Measurements from ENCODE around the gene PNKD.

Gene PNKD

DNA sequence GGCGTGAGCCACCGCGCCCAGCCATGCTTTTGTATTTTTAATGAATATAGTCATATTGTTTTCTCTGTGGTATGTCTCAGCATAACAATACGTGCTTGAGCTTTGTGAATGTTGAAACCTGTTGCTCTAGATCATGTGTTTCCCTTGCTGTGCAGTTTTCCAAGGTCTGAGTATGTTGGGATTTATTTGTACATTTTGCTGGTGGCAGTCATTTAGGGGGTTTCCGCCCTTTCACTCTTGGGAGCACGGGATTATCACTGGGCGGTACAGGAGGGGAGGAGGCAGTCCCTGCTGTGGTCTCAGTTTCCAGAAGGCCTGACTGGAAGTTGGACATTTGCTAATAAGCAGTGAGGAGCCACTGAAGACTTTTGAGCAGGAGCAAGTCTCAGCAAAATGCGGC is 61.4 kb downstream of the PNKD start:
- H3K27me3 ChIP-seq (ENCODE audit: insufficient read depth, poor library complexity, severe bottlenecking), result no peaks in the 10 kb centered on the region
- TF ChIP-seq, protein P1, sequence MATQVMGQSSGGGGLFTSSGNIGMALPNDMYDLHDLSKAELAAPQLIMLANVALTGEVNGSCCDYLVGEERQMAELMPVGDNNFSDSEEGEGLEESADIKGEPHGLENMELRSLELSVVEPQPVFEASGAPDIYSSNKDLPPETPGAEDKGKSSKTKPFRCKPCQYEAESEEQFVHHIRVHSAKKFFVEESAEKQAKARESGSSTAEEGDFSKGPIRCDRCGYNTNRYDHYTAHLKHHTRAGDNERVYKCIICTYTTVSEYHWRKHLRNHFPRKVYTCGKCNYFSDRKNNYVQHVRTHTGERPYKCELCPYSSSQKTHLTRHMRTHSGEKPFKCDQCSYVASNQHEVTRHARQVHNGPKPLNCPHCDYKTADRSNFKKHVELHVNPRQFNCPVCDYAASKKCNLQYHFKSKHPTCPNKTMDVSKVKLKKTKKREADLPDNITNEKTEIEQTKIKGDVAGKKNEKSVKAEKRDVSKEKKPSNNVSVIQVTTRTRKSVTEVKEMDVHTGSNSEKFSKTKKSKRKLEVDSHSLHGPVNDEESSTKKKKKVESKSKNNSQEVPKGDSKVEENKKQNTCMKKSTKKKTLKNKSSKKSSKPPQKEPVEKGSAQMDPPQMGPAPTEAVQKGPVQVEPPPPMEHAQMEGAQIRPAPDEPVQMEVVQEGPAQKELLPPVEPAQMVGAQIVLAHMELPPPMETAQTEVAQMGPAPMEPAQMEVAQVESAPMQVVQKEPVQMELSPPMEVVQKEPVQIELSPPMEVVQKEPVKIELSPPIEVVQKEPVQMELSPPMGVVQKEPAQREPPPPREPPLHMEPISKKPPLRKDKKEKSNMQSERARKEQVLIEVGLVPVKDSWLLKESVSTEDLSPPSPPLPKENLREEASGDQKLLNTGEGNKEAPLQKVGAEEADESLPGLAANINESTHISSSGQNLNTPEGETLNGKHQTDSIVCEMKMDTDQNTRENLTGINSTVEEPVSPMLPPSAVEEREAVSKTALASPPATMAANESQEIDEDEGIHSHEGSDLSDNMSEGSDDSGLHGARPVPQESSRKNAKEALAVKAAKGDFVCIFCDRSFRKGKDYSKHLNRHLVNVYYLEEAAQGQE (IDR thresholded peaks at IDR 0.05; ENCODE audit: insufficient replicate concordance, low read depth), result no peak
- TF ChIP-seq POLR2AphosphoS5 (IDR thresholded peaks at IDR 0.05; ENCODE audit: low read depth), result no peak
- TF ChIP-seq, protein P2, sequence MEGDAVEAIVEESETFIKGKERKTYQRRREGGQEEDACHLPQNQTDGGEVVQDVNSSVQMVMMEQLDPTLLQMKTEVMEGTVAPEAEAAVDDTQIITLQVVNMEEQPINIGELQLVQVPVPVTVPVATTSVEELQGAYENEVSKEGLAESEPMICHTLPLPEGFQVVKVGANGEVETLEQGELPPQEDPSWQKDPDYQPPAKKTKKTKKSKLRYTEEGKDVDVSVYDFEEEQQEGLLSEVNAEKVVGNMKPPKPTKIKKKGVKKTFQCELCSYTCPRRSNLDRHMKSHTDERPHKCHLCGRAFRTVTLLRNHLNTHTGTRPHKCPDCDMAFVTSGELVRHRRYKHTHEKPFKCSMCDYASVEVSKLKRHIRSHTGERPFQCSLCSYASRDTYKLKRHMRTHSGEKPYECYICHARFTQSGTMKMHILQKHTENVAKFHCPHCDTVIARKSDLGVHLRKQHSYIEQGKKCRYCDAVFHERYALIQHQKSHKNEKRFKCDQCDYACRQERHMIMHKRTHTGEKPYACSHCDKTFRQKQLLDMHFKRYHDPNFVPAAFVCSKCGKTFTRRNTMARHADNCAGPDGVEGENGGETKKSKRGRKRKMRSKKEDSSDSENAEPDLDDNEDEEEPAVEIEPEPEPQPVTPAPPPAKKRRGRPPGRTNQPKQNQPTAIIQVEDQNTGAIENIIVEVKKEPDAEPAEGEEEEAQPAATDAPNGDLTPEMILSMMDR (IDR thresholded peaks at IDR 0.05; ENCODE audit: insufficient read depth, low read length), result no peak
- H3K4me3 ChIP-seq (replicated peaks; ENCODE audit: insufficient read depth, low read length), result peak overlapping the region; percentile 45
- DNase-seq (ENCODE audit: low read depth in 1 of 2, low spot score in 1 of 2), result no peak
- H3K27ac ChIP-seq (replicated peaks), result peak overlapping the region; percentile 97

DNA sequence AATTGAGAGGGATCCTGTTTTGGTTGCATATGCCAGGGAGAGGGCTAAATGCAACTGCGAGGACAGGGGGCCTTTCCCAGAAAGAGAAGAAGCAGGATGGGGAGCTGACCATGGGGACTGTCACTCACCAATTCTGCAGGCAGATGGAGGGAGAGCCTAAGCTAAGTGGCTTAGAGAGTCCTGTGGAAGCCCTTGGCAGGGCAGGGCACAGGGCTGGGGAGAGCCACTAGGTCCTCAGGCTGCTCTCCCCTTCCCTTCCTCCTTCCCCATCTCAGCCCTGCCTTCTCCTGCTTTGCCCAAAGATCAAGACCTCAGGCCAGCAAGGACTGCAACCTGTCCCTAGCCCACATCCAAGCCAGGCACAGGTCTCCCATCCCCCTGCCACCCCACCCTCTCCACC is 62.0 kb downstream of the PNKD start:
- TF ChIP-seq POLR2AphosphoS5 (IDR thresholded peaks at IDR 0.05; ENCODE audit: low read depth) (no peak), GABPA (IDR thresholded peaks at IDR 0.05; ENCODE audit: low read depth) (no peak), SPI1 (IDR thresholded peaks at IDR 0.05; ENCODE audit: borderline replicate concordance, low read depth) (no peak)
- TF ChIP-seq, protein P2 (IDR thresholded peaks at IDR 0.05; ENCODE audit: insufficient read depth, low read length), result no peak
- TF ChIP-seq, protein P1 (IDR thresholded peaks at IDR 0.05; ENCODE audit: insufficient replicate concordance, low read depth), result no peak
- peak overlapping the region; percentile 97 for H3K27ac ChIP-seq (replicated peaks)
- DNase-seq (ENCODE audit: low read depth in 1 of 2, low spot score in 1 of 2), result peak in 1 of 2 experiments; percentile 33
- no peaks in the 10 kb centered on the region for H3K27me3 ChIP-seq (ENCODE audit: insufficient read depth, poor library complexity, severe bottlenecking)
- H3K4me3 ChIP-seq (replicated peaks; ENCODE audit: insufficient read depth, low read length), result peak overlapping the region; percentile 45

DNA sequence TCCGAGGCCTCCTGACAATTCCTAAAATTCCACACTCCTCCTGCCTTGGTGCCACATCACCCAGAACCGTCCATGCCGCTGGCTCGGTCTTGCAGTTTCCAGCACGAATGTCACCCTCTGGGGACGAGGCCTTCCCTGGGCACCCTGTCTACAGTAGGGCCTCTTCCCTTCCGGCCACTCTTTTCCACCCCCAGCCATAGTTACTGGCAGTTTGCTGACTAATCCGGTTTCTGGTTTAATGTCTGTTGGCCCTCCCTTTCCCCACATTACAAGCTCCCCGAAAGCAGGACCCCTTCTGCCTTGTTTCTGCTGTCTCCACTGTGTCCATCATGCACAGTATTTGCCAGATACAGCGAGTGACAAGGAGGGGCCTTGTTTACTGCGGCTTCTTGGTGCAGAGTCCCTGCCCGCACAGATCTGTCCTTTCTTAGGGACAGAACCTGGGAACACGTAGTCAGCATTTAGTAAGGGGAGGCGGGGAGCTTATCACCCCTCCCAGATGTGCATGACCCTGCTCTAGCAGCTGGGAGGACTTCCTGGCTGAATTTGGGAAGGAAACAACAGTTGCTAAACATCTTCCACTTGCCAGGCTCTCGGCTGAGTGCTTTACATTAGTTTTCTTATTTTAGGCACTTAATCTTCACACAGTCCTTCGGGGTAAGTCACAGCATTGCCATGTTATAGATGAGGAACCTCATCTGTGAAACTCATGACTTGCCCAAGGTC is 62.8 kb downstream of the PNKD start:
- peak; percentile 85 to 94 for DNase-seq (ENCODE audit: low read depth in 1 of 2, low spot score in 1 of 2)
- Histone ChIP-seq H3K27ac (replicated peaks) (peak overlapping the region; percentile 97), H3K27me3 (ENCODE audit: insufficient read depth, poor library complexity, severe bottlenecking) (no peaks in the 10 kb centered on the region), H3K4me3 (replicated peaks; ENCODE audit: insufficient read depth, low read length) (peak overlapping the region; percentile 45)
- TF ChIP-seq, protein P2 (IDR thresholded peaks at IDR 0.05; ENCODE audit: insufficient read depth, low read length), result no peak
- TF ChIP-seq, protein P1 (IDR thresholded peaks at IDR 0.05; ENCODE audit: insufficient replicate concordance, low read depth), result no peak
- peak; percentile 52; the same call in 1 of the 2 replicates for TF ChIP-seq GABPA (IDR thresholded peaks at IDR 0.05; ENCODE audit: low read depth)
- TF ChIP-seq POLR2AphosphoS5 (IDR thresholded peaks at IDR 0.05; ENCODE audit: low read depth), result peak; percentile 89
- peak; percentile 57; the same call in 1 of the 2 replicates for TF ChIP-seq SPI1 (IDR thresholded peaks at IDR 0.05; ENCODE audit: borderline replicate concordance, low read depth)
